Measurements from ENCODE around the gene FAM210B. TPM values are rescaled to one million over a fixed set of nuclear protein-coding genes. Genes with fewer than 3 reads are reported as not detected.

FAM210B gene
- polyA plus RNA-seq, 4 donors: 18.1 to 44.6 (median 21.7) TPM

DNA sequence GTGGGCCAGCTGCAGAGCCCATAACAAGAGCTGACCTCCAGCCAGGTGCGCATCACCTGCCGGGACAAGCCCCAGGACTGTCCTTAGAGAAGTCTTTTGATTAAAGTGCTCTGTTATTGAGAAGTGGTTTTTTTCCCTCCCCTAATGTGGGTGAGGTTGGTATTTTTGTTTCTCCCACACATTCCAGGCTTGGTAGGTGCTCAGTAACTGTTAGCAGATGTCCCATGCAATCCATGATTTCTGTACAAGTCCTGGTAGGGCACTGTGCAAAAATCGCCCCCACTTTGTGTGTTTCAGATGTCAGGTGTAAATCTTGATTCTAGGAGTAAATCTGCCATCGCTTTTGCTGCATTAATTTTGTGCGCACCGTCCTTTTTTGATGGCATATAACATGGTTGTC, 4.7 kb downstream of the FAM210B start:
- Histone ChIP-seq H3K4me3 (ENCODE audit: low read depth in 1 of 3, low read length in 3 of 3) (no peak overlapping the region), H3K27me3 (ENCODE audit: control insufficient read depth in 3 of 3, insufficient read depth in 3 of 3, low read length in 3 of 3) (no peaks in the 10 kb centered on the region), H3K9me3 (ENCODE audit: control insufficient read depth in 2 of 2, insufficient read depth in 1 of 2, low read depth in 1 of 2, low read length in 1 of 2) (no peaks in the 10 kb centered on the region), H3K4me1 (ENCODE audit: control insufficient read depth in 3 of 3, insufficient read depth in 2 of 3, low read depth in 1 of 3, low read length in 2 of 3) (no peaks in the 10 kb centered on the region), H3K36me3 (ENCODE audit: control insufficient read depth in 3 of 3, insufficient read depth in 2 of 3, low read depth in 1 of 3, low read length in 3 of 3) (peaks cover 0 to 23% (median 0%) of the 10 kb centered on the region in 3 donors), H3K27ac (ENCODE audit: low read depth in 1 of 3, low read length in 2 of 3) (no peak overlapping the region)
- FAIRE-seq (no peak), DNase-seq (no peak)
- WGBS, 3 donors: 91 to 95% (median 94%) methylated on average over 6 of the region's 6 CpGs

DNA sequence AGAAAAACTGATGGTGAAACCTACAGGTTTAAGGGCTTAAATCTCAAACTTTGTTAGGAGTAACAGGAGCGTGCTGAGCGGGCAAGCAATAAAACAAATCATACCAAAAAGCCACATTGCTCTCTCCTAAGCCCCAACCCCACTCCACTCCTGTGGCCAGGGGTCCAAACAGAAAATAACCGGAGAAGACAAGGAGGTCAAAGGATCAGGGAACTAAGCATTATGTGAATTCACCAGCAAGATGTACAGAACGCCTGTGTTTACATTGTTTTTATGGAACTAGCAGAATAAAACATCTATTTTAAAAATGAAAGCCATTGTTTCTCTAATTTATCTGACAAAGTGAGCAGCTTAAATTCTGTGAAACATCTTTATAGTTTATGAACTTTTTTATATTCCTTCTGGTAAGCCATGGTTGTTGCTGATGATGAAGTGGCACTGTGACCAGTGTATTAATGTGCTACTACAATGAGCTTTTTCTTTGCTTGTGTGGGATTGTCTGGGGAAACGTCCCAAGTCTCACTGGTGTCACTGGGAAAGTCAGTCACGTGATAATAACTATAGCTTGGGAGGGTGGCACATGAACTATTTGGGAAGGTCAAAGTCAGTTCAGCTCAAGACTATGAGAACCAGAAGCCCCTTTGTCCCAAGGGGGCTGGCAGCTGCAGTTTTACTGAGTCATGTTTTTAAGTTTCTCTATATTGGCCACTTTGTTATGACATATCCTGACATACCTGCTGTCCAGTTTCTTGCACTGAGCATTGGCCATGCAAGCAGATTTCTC, 9.8 kb downstream of the FAM210B start:
- Histone ChIP-seq H3K27ac (ENCODE audit: low read depth in 1 of 3, low read length in 2 of 3) (no peak overlapping the region), H3K4me3 (ENCODE audit: low read depth in 1 of 3, low read length in 3 of 3) (no peak overlapping the region), H3K27me3 (ENCODE audit: control insufficient read depth in 3 of 3, insufficient read depth in 3 of 3, low read length in 3 of 3) (no peaks in the 10 kb centered on the region), H3K36me3 (ENCODE audit: control insufficient read depth in 3 of 3, insufficient read depth in 2 of 3, low read depth in 1 of 3, low read length in 3 of 3) (peaks cover 0 to 21% (median 6%) of the 10 kb centered on the region in 3 donors), H3K4me1 (ENCODE audit: control insufficient read depth in 3 of 3, insufficient read depth in 2 of 3, low read depth in 1 of 3, low read length in 2 of 3) (no peaks in the 10 kb centered on the region), H3K9me3 (ENCODE audit: control insufficient read depth in 2 of 2, insufficient read depth in 1 of 2, low read depth in 1 of 2, low read length in 1 of 2) (no peaks in the 10 kb centered on the region)
- WGBS, 3 donors: 80 to 82% (median 82%) methylated on average over 6 of the region's 6 CpGs
- FAIRE-seq (no peak), DNase-seq (no peak)

DNA sequence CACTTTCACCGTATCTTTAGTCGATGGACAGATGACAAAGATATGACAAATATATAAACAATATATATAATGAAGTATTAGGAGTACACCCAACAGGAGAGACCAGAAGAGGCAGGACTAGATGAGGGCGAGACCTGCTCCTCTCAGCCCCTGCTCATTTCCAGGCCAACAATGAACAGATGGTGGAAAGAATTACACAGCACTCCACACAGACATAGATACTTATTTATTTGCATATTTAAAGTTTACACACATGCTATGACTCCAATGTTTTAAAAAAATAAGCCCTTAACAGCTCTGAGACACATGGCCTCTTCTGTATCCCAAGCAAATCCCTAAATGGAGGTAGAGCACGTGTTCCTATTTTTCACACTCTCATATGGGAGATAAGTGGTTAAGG, 10.4 kb downstream of the FAM210B start:
- no peak for DNase-seq
- no peaks in the 10 kb centered on the region for H3K4me1 ChIP-seq (ENCODE audit: control insufficient read depth in 3 of 3, insufficient read depth in 2 of 3, low read depth in 1 of 3, low read length in 2 of 3)
- WGBS, 3 donors: 86 to 97% (median 89%) methylated on average over 4 of the region's 4 CpGs
- H3K27me3 ChIP-seq (ENCODE audit: control insufficient read depth in 3 of 3, insufficient read depth in 3 of 3, low read length in 3 of 3): no peaks in the 10 kb centered on the region
- no peak overlapping the region for H3K4me3 ChIP-seq (ENCODE audit: low read depth in 1 of 3, low read length in 3 of 3)
- FAIRE-seq: no peak
- H3K27ac ChIP-seq (ENCODE audit: low read depth in 1 of 3, low read length in 2 of 3): no peak overlapping the region
- peaks cover 2 to 21% (median 6%) of the 10 kb centered on the region in 3 donors for H3K36me3 ChIP-seq (ENCODE audit: control insufficient read depth in 3 of 3, insufficient read depth in 2 of 3, low read depth in 1 of 3, low read length in 3 of 3)
- no peaks in the 10 kb centered on the region for H3K9me3 ChIP-seq (ENCODE audit: control insufficient read depth in 2 of 2, insufficient read depth in 1 of 2, low read depth in 1 of 2, low read length in 1 of 2)

GRCh38 chr20:56371977-56372376, 13.2 kb downstream of the FAM210B start:
- 94 to 95% (median 94%) methylated on average over 11 of the region's 11 CpGs for WGBS, 3 donors
- DNase-seq (no peak), FAIRE-seq (no peak)
- Histone ChIP-seq H3K4me1 (ENCODE audit: control insufficient read depth in 3 of 3, insufficient read depth in 2 of 3, low read depth in 1 of 3, low read length in 2 of 3) (no peaks in the 10 kb centered on the region), H3K9me3 (ENCODE audit: control insufficient read depth in 2 of 2, insufficient read depth in 1 of 2, low read depth in 1 of 2, low read length in 1 of 2) (no peaks in the 10 kb centered on the region), H3K4me3 (ENCODE audit: low read depth in 1 of 3, low read length in 3 of 3) (no peak overlapping the region), H3K27ac (ENCODE audit: low read depth in 1 of 3, low read length in 2 of 3) (no peak overlapping the region), H3K36me3 (ENCODE audit: control insufficient read depth in 3 of 3, insufficient read depth in 2 of 3, low read depth in 1 of 3, low read length in 3 of 3) (peaks cover 5 to 21% (median 6%) of the 10 kb centered on the region in 3 donors), H3K27me3 (ENCODE audit: control insufficient read depth in 3 of 3, insufficient read depth in 3 of 3, low read length in 3 of 3) (no peaks in the 10 kb centered on the region)

- WGBS, 3 donors: 55 to 90% (median 78%) methylated on average over 1 of the region's 1 CpG
- FAIRE-seq: no peak
- DNase-seq: no peak
Observed at GRCh38 chr20:56372850-56373249, 14.1 kb downstream of the FAM210B start.

DNA sequence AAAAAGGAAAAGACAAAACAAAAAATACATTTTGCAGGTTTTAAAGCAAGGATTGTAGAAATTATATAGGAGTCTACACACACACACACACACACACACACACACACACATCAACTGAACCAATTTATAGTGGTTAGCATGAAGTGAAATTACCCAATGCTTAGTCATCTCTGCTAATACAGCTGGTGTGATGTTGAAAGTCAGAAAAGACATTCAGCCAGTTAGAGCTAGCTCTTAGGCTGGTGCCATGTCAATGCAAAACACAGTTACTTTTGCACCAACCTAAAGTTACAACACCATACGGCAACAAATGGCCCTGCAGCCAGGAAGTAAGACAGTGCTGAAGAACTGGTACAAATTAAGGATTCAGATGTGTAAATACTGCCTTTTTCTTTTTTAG, 15.2 kb downstream of the FAM210B start:
- H3K4me3 ChIP-seq (ENCODE audit: low read depth in 1 of 3, low read length in 3 of 3): no peak overlapping the region
- DNase-seq (no peak), FAIRE-seq (no peak)
- no peaks in the 10 kb centered on the region for H3K4me1 ChIP-seq (ENCODE audit: control insufficient read depth in 3 of 3, insufficient read depth in 2 of 3, low read depth in 1 of 3, low read length in 2 of 3)
- peaks cover 3 to 18% (median 5%) of the 10 kb centered on the region in 3 donors for H3K36me3 ChIP-seq (ENCODE audit: control insufficient read depth in 3 of 3, insufficient read depth in 2 of 3, low read depth in 1 of 3, low read length in 3 of 3)
- WGBS, 3 donors: 65 to 90% (median 69%) methylated on average over 1 of the region's 1 CpG
- no peaks in the 10 kb centered on the region for H3K27me3 ChIP-seq (ENCODE audit: control insufficient read depth in 3 of 3, insufficient read depth in 3 of 3, low read length in 3 of 3)
- H3K27ac ChIP-seq (ENCODE audit: low read depth in 1 of 3, low read length in 2 of 3): no peak overlapping the region
- no peaks in the 10 kb centered on the region for H3K9me3 ChIP-seq (ENCODE audit: control insufficient read depth in 2 of 2, insufficient read depth in 1 of 2, low read depth in 1 of 2, low read length in 1 of 2)

More at GRCh38 chr20:56372850-56373249, 14.1 kb downstream of the FAM210B start:
- Histone ChIP-seq H3K4me1 (ENCODE audit: control insufficient read depth in 3 of 3, insufficient read depth in 2 of 3, low read depth in 1 of 3, low read length in 2 of 3) (no peaks in the 10 kb centered on the region), H3K9me3 (ENCODE audit: control insufficient read depth in 2 of 2, insufficient read depth in 1 of 2, low read depth in 1 of 2, low read length in 1 of 2) (no peaks in the 10 kb centered on the region), H3K4me3 (ENCODE audit: low read depth in 1 of 3, low read length in 3 of 3) (no peak overlapping the region), H3K36me3 (ENCODE audit: control insufficient read depth in 3 of 3, insufficient read depth in 2 of 3, low read depth in 1 of 3, low read length in 3 of 3) (peaks cover 5 to 18% (median 6%) of the 10 kb centered on the region in 3 donors), H3K27ac (ENCODE audit: low read depth in 1 of 3, low read length in 2 of 3) (no peak overlapping the region), H3K27me3 (ENCODE audit: control insufficient read depth in 3 of 3, insufficient read depth in 3 of 3, low read length in 3 of 3) (no peaks in the 10 kb centered on the region)

DNA sequence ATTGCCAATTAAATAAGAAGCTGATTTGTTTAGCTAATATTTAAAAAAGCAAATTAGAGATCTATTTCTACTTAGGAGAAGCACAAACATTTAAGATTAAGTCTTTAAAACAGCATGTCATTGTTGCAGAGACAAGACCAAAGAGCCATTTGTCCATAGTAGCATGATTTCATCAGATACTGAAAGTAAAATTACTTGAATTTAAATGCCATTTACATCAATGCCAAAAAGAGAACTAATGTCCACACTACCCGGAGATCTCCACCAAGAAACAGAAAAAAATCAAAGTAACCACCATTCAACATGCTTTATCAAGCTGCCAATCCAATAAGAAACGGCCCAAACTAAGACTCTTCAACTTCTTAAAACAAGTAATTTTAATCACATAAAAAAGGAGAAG, 17.6 kb downstream of the FAM210B start:
- Histone ChIP-seq H3K4me3 (ENCODE audit: low read depth in 1 of 3, low read length in 3 of 3) (no peak overlapping the region), H3K4me1 (ENCODE audit: control insufficient read depth in 3 of 3, insufficient read depth in 2 of 3, low read depth in 1 of 3, low read length in 2 of 3) (no peaks in the 10 kb centered on the region), H3K9me3 (ENCODE audit: control insufficient read depth in 2 of 2, insufficient read depth in 1 of 2, low read depth in 1 of 2, low read length in 1 of 2) (no peaks in the 10 kb centered on the region), H3K27ac (ENCODE audit: low read depth in 1 of 3, low read length in 2 of 3) (no peak overlapping the region), H3K36me3 (ENCODE audit: control insufficient read depth in 3 of 3, insufficient read depth in 2 of 3, low read depth in 1 of 3, low read length in 3 of 3) (peaks cover 0 to 15% (median 5%) of the 10 kb centered on the region in 3 donors), H3K27me3 (ENCODE audit: control insufficient read depth in 3 of 3, insufficient read depth in 3 of 3, low read length in 3 of 3) (no peaks in the 10 kb centered on the region)
- WGBS, 3 donors: 81 to 88% (median 87%) methylated on average over 2 of the region's 2 CpGs
- DNase-seq: no peak
- FAIRE-seq: no peak

DNA sequence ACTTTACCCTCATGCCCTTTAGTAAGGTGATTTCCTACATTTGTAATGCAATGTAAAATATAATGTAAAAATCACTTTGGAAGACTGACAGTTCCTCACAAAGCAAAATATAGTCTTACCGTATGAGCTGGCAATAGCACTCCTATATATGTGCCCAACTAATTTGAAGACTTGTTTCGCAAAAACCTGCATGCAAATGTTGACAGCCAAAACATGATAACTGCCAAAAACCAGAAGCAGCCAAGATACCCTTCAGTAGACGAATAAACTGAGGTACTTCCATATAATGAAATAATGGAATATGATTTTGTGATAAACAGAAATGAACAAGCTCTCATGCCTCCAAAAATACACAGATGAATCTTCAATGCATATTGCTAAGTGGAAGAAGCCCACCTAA, 19.6 kb downstream of the FAM210B start:
- FAIRE-seq (no peak), DNase-seq (no peak)
- WGBS, 3 donors: 94 to 96% (median 95%) methylated on average over 3 of the region's 3 CpGs
- Histone ChIP-seq H3K9me3 (ENCODE audit: control insufficient read depth in 2 of 2, insufficient read depth in 1 of 2, low read depth in 1 of 2, low read length in 1 of 2) (no peaks in the 10 kb centered on the region), H3K27ac (ENCODE audit: low read depth in 1 of 3, low read length in 2 of 3) (no peak overlapping the region), H3K4me3 (ENCODE audit: low read depth in 1 of 3, low read length in 3 of 3) (no peak overlapping the region), H3K27me3 (ENCODE audit: control insufficient read depth in 3 of 3, insufficient read depth in 3 of 3, low read length in 3 of 3) (no peaks in the 10 kb centered on the region), H3K36me3 (ENCODE audit: control insufficient read depth in 3 of 3, insufficient read depth in 2 of 3, low read depth in 1 of 3, low read length in 3 of 3) (peaks cover 0 to 21% (median 5%) of the 10 kb centered on the region in 3 donors), H3K4me1 (ENCODE audit: control insufficient read depth in 3 of 3, insufficient read depth in 2 of 3, low read depth in 1 of 3, low read length in 2 of 3) (no peaks in the 10 kb centered on the region)

GRCh38 chr20:56380375-56380774, 21.6 kb downstream of the FAM210B start:
- FAIRE-seq: no peak
- Histone ChIP-seq H3K27ac (ENCODE audit: low read depth in 1 of 3, low read length in 2 of 3) (no peak overlapping the region), H3K4me3 (ENCODE audit: low read depth in 1 of 3, low read length in 3 of 3) (no peak overlapping the region), H3K27me3 (ENCODE audit: control insufficient read depth in 3 of 3, insufficient read depth in 3 of 3, low read length in 3 of 3) (no peaks in the 10 kb centered on the region), H3K4me1 (ENCODE audit: control insufficient read depth in 3 of 3, insufficient read depth in 2 of 3, low read depth in 1 of 3, low read length in 2 of 3) (no peaks in the 10 kb centered on the region), H3K9me3 (ENCODE audit: control insufficient read depth in 2 of 2, insufficient read depth in 1 of 2, low read depth in 1 of 2, low read length in 1 of 2) (no peaks in the 10 kb centered on the region), H3K36me3 (ENCODE audit: control insufficient read depth in 3 of 3, insufficient read depth in 2 of 3, low read depth in 1 of 3, low read length in 3 of 3) (peaks cover 0 to 19% (median 2%) of the 10 kb centered on the region in 3 donors)
- no peak for DNase-seq
- 67 to 77% (median 73%) methylated on average over 1 of the region's 1 CpG for WGBS, 3 donors
